HG02763 (cell line): ENCODE results near the gene CEP41.

Source experiments
- ATAC-seq: cut with Tn5 transposase; IDR thresholded peaks from one replicate; pipeline ENCODE4 v1.9.1; 2021; ENCODE audit warnings: mild to moderate bottlenecking, moderate library complexity; ENCODE audit not compliant: unreplicated experiment

The CEP41 gene

DNA sequence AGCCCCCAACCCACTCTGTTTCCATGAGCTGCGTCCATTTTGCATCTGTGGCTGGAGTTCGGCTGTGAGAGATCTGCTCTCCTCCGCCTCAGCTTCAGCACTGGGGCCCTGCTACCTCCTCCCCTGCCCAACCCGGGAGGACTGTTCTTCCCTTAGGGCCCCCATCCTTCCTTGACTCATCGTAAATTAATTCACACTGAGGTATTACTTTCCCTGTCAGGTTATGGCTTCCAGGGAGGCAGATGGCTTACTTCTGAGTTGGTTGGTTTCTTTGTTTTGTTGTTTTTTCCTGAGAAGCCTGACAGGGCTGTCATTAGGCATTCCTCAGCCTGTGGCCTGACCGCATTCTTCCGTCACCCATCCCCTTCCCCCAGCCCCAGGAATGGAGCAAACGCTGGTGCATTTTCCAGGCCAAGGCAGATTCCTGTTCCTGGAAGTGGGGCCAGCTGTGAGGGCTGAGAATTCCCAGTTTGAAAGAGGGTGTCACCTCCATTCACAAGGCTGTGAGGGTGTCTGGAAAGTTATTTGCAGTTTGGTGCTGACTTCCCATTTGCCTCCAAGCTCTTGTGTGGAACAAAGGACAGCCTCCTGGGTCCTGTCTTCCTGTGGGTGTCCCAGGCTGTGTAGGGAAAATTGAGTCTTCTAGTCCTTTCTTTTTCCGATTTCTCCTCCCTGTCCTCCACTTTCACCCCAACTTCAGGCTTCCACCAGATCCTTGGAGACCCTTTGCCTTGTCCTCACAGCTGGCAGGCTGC is 84.5 kb downstream of the CEP41 start:
- no peak for ATAC-seq

GRCh38 chr7:130353196-130353595 is 87.6 kb downstream of the CEP41 start:
- ATAC-seq: no peak

DNA sequence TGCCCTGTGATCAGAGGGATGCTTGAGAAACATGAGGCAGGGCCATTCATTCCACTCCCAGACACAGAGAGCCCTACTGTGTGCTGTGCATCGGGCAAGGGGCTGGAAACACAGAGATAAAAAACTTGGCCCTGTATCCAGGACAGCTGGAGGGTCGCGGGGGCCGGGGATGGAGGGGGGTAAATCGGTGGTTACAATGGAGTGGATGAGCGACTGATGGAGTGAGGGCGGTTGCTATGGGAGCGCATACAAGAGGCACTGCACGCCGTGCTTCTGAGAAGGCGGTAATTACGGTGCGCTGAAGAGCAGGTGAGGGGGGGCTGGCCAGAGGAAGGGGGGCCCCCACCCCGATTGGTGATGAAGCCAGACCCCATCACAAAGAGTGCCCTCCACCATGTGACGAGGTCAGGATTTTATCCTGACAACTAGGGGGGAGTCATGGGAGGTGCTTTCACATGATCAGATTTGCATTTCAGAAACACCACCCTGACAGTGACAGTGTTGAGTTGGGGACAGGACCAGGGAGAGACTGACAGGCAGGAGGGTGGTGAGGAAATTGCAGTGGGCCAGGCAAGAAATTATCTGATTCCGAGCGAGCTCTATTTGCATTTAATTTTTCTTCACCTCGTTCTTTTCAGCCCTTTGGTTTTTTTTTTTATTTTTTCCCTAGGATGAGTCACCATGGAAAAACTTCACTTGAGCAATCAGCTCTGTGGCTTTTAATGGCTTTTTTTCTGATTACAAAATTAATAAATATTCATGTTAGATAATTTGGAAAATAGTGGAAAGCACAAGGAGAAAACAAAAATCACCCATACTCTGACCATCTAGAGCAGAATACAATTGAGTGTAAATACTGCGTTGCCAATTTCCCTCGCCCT is 88.4 kb downstream of the CEP41 start:
- no peak for ATAC-seq

DNA sequence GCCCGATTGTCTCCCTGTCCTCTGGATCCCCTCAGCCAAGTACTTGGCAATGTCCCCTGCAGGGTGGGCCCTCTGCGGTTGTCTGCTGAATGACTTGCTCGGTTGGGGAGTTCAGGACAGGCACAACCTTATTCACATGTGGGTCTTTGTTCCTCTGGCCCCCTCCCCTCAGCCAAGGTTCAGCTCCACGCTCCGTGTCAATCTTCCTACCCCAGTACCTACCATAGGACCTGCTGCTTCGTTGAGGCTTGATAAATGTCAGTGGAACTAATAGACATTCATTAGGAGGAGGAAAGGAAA is 89.1 kb downstream of the CEP41 start:
- no peak for ATAC-seq

DNA sequence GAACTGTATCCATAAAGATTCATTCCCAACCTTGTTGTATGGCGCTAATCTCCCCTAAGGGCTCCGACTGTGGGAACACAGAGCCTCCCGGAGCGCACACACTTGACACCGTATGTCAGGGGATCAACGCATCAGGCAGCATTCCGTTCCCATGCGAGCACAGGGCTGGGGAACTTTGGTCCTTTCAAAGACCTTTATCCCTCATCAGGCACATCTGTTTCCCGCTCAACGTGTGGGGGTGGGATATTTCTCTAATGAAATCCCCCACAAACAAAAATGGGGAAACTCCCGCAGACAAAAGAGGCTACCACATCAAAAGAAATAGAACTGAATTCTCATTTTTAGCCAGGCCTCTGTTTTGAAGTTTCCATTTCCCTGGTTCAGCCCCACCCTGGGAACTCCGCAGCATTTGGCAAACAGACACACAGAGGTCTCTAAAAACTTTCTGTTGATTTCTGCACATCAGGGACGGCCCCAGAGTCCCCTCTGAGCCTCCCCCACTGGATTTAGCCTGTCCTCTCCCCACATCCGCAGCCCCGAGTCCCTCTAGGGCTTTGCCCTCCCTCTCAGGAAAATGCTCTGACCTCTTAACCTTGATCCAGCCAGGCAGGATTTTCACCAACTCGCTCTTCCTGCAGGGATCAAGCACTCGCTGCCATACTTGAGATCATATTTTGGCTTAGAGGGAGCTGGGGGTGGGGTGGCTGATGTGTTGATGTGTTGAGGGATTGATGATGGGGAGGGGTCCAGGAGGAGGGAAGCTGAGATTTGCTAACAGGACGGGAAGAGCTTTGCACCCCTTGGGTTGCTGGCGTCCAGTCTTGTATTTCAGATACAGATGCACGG is 89.6 kb downstream of the CEP41 start:
- ATAC-seq: no peak

DNA sequence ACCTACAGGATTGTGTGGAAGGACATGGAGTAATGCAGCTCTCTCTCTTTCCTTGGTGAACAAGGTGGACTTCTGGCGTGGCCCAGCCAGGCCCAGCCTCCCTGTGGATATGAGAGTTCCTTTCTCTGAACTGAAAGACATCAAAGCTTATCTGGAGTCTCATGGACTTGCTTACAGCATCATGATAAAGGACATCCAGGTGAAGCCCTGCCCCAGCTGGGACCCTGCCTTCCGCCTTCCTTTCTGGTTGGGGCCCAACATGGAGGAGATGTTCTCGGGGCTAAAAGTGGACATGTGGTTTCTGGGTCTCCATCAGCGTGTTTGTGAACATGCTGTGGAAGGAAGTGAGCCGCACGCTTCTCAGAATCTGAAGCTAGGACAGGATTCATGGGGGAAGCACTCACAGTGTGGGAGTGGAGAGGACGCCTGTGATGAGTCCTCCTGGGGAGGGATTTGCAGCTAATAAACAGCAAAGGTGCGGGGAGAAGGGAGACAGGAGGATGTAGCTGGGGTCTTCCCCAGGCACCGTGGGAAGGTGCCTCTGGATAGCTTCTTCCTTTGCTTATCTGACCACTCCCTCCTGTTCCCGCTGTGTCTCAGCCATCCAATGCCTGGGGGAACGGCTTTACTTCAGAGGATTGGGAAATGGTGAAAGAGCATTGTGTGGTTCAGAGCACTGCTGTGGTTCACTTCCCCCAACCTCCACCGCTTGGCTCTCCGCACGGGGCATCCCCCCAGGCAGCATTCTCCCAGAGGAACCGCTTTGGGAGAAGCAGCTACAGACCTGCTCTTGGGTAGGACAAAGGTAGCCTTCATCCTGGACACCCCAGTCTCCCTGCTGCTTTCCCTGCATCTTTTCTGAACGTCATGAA is 90.7 kb downstream of the CEP41 start:
- no peak for ATAC-seq

- ATAC-seq: no peak
Observed at GRCh38 chr7:130346941-130347340, 93.9 kb downstream of the CEP41 start.

DNA sequence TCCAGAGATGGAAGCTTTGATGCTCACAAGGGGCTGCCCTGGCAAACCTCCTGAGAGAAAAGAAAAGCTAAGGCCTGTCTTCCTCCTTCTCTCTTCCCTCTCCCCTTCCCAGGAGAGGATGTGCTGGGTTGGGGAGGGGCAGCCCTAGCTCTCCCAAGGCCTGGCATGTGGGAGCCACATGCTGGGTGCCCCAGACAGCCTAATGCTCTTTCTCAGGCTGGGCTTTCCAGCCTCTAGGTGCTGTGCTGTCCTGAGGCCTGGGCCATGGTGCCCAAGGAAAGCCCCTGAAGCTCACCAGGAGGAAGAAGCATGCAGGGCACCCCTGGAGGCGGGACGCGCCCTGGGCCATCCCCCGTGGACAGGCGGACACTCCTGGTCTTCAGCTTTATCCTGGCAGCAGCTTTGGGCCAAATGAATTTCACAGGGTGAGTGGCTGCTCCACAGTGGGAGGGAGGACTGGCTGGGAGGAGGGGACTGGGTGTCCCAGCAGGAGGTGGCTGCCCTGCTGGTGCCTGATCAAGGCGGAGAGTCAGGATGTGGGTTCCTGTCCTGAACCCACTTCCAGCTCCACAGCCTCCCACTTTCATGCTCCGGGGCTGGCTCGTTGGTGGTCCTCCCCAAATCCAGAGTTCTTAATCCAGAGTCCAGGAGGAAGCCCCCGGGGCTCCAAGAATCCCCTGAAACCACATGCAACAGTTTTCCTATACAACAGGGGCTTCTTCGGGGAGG is 94.5 kb downstream of the CEP41 start:
- no peak for ATAC-seq

GRCh38 chr7:130345725-130346124 is 95.1 kb downstream of the CEP41 start:
- no peak for ATAC-seq

GRCh38 chr7:130345136-130345535 is 95.7 kb downstream of the CEP41 start:
- ATAC-seq: no peak

- ATAC-seq: no peak
Observed at GRCh38 chr7:130344271-130344866, 96.4 kb downstream of the CEP41 start, which contains the start of gene CPA5. CPA5 (plus strand) TSS chr7:130344816; CDS start chr7:130346486, 1,670 bp downstream.
